IPS-11a (cell line): Measurements from ENCODE around the gene CELF2.

Experiments
- H3K4me3 ChIP-seq: one replicate; pipeline ENCODE4 v1.5.1; 2013; ENCODE audit warnings: low read depth, low read length, control low read depth

CELF2 gene

DNA sequence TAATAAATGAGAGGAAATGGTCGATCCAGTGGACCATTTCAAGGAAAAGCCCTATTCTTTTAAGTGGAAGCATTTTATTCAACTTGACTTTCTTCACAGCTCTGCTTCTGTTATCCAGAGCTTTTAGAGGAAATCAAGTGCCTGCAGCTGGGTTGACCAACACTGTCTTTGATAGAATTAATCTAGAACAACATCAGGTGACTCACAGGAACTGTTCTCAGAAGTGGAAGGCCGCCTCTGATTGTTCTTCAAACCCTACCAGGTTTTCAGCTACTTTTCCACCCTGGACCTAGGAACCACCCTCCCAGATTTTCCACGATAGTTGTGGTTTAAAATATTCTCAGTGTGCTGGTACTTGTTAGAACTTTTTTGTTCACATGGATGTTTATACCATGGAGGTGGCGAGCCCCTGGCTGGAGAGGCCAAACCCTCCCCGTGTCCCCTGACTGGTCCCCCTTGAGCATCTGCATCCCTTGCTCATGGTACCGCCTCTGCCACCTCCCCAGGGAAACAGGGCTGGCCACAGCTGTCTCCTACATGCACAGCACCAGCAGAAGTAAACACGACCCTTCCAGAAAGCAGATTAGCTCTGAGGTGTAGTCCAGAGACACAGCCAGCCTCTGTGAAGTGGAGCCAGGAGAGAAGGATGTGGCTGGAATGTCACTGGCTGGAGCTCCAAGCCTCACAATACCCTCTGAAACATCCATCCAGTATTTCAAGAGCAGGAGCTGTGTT lies 300.4 kb downstream of the CELF2 start:
- H3K4me3 ChIP-seq = no peak overlapping the region

DNA sequence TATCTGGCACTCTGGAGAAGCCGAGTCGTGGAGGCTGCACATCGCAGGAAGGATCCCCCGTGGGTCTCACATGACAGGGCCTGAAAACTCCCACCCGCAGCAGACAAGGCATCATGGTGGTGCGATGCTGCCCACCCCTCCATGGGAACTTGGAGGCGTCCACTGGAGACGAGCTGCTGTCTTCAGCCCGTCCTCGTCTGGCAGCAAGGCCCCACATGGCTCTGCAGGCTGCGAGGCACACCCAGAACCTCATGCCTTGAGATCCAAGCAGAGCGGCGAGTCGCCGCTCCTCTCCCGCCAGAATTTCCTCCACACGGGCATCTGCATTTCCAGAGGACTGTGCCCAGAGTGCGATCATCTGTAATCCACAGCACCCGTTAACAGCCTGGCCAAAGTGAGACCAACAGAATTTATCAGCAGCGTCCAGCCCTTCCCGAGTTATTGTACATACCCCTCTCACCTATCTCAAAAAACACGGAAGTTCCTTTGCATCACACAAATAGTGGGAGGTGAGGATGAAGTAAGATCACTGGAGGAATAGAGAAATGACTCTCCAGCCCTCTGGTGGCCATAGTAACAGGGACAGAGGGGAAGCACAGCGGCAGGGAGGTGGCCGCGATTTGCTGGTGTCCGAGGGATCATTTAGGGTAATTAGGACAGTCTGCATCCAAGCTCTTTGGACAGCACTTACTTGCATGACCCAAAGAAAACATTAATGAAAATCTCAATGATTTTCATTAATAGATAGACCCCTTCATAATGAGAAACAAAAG lies 301.3 kb downstream of the CELF2 start:
- H3K4me3 ChIP-seq = no peak overlapping the region

GRCh38 chr10:11319990-11320602 lies 302.4 kb downstream of the CELF2 start:
- H3K4me3 ChIP-seq = no peak overlapping the region

DNA sequence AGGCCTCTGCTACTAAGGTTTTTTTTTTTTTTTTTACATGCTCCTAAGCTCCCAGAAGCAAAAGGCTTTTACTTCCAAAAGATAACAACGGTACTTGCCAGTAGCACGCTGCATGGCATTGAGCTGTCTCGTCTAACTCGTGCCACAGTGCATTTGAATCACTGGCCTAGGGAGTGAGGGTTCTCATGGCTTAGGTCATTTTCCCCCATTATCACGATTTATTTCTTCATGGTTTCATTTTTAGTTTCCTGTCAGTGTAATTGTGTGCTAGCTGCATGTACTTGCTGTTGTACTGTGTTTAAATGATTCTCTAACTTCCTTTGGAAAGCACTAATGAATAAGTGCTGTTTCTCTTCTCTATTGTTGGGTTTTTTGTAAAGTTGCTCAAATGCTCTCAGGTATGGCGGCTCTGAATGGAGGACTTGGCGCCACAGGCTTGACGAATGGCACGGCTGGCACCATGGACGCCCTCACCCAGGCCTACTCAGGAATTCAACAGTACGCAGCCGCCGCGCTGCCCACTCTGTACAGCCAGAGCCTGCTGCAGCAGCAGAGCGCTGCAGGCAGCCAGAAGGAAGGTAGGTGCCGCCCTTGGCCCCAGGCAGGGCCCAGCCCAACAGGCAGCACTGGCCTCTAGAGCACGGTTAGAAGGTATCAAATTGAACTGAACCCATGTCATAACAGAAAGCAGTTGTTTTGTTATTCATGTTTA lies 303.3 kb downstream of the CELF2 start:
- H3K4me3 ChIP-seq = no peak overlapping the region

GRCh38 chr10:11322698-11323097 lies 305.0 kb downstream of the CELF2 start:
- H3K4me3 ChIP-seq = no peak overlapping the region

DNA sequence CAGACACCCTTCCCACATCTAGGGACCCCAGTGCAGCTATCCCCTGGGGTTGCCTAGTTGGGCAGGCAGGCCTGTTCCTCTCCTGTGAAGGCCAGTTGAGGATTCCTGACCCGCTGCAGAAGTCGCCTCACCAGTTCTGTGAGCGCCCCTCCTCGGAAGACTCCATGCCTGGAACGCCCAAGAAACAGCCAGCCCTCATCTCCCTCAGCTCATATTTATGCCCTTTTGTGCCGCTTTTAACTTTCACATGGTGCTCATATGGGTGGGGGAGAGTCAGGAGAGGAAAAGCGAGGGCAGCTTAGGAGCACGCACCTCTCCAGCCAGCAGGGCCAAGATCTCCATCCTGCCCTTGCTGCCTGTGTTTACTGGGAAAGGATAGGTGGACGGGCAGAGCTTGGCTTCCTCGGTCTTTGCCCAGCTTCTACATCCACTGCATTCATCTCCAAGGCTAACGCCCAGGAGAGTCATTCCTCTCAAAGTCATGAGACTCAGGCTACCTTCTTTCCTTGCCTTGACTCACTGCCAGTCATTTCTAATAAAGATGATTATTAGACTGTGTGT lies 307.2 kb downstream of the CELF2 start:
- no peak overlapping the region for H3K4me3 ChIP-seq

- no peak overlapping the region for H3K4me3 ChIP-seq
Measured at GRCh38 chr10:11325817-11326216, 308.1 kb downstream of the CELF2 start.

DNA sequence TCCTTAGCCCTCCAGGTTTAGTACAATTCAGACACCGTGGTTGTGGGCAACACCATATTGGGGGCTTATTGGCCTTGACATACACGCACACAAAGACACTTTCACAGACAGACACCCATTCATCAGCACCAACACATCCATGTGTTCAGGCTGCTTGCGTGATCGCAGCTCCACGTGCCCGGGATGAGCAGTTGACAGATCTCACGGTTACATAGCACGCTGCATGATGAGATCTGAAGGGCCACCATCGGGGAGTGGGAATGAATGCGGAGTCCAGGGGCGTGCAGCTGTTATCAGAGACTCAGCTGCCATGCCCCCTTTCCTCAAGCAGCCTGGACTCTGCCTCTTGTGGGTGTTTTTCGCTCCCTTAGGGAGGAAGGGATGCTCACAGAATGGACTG lies 308.6 kb downstream of the CELF2 start:
- no peak overlapping the region for H3K4me3 ChIP-seq

- no peak overlapping the region for H3K4me3 ChIP-seq
Measured at GRCh38 chr10:11326913-11327616, 309.4 kb downstream of the CELF2 start.

DNA sequence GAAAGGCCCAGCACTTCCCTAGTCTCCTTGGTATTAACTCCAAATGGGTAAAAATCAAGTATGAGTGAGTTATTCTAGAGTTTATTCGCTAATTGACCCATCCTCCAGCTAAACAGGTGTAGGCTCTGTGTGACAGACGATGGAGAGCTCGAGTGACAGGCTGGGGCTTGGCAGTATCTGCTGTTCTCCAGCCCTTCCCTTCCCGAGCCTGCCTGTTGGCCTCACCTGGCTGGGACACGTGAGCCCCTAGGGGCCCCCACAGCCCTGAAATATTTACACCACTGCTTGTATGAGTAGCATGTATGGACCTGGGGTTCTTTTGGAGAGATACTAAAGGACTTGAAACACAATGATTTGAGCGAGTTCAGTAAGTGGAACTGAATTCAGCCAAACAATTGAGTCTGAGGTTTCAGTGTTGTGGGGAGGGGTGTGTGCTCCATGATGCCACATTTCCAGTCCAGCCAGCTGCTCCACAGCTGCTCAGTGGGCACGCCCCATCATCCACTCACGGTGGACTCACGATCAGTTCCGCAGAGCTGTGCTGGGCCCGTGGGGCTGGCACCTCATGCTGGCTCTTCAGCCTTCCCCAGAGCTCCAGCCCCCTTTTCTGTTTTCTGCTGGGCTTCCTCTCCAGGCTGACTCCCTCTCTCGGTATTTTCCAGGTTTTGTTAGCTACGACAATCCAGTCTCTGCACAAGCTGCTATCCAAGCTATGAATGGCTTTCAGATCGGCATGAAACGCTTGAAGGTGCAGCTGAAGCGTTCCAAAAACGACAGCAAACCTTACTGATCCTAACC lies 310.8 kb downstream of the CELF2 start:
- no peak overlapping the region for H3K4me3 ChIP-seq

- no peak overlapping the region for H3K4me3 ChIP-seq
Measured at GRCh38 chr10:11329062-11329673, 311.5 kb downstream of the CELF2 start.

- H3K4me3 ChIP-seq = no peak overlapping the region
Measured at GRCh38 chr10:11330383-11331045, 312.8 kb downstream of the CELF2 start.

DNA sequence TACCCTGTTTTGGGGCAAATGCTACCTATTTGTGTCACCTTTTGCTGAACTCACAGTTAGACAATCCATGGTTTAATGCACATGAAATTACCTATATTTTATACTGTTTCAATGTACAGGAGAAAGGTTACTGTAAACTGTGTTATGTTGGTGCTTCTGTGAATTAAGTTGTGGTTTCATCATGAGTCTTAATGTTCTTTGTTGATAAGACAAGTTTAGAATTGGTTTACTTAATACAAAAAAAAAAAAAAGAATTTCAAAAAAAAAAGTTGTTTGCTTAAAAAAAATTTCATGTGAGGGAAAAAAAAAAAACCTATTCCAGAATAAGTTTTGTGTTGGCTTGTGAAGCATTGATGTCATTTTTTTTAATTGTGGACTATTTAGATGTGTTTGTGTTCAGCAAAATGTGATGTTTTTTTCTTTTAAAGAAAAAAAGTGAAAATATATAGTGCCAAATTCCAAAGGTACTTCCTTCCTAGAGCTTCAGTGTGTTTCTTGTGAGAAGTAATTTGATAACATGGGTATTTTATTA lies 313.4 kb downstream of the CELF2 start:
- H3K4me3 ChIP-seq = no peak overlapping the region

DNA sequence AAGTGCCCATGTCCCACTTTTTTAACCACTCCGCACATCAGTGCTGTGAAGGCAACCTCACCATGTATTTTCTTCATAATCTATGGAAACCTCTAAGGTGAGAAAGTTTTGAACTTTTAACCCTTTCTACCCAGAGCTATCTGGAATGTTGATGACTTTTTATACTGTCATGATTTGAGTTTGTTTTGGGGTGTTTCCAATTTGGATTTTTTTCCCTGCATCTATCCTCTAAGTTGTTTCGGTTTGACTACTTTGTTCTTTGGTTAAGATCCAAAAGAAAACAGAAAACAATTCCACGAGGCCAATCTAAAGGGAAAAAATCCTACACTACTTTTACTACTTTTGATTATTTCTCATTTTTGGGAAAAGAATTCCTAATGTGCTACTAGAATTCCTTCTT lies 314.1 kb downstream of the CELF2 start:
- no peak overlapping the region for H3K4me3 ChIP-seq

- H3K4me3 ChIP-seq = no peak overlapping the region
Measured at GRCh38 chr10:11332846-11333245, 315.2 kb downstream of the CELF2 start.

DNA sequence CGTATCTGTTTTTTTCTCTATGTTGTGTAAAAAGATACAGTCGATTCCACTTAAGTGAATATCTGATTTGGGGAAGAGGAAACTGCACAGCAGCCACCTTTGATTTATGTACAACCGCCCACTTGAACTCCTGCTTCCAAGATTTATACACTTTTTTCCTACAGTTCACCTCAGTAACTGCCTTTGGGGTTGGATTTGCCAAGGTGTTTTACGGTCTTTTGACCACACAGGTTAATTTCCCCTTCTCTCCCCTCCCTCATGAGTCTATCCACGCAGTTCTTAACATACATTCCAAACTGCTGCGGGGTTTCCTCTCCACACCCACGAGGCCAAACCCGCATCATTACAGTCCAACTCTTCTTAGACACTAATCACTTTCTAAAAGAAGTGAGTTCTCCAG lies 316.8 kb downstream of the CELF2 start:
- H3K4me3 ChIP-seq = no peak overlapping the region

DNA sequence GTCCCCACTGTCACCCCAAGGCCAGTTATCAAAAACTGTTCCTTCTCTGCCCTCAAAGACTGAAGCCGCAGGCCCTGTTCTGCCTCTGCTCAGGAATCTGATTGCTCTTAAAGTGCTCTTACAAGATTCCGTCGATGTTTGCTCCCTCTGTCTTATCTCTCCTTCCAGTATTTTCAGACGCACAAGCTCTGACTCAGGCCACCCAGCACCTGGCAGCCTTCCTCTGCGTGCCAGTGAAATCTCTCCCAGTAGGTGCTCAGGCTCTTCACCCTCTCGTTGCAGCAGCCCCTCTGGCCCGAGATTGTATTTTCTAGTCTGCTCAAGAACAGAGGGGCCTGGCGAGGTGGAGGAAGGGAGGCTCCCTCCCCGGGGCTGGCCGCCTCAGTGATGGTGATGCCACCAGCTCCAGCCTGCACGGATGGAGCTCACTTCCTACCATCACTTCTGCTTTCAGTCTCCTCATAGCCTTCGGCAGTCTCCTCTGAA lies 317.5 kb downstream of the CELF2 start:
- no peak overlapping the region for H3K4me3 ChIP-seq

DNA sequence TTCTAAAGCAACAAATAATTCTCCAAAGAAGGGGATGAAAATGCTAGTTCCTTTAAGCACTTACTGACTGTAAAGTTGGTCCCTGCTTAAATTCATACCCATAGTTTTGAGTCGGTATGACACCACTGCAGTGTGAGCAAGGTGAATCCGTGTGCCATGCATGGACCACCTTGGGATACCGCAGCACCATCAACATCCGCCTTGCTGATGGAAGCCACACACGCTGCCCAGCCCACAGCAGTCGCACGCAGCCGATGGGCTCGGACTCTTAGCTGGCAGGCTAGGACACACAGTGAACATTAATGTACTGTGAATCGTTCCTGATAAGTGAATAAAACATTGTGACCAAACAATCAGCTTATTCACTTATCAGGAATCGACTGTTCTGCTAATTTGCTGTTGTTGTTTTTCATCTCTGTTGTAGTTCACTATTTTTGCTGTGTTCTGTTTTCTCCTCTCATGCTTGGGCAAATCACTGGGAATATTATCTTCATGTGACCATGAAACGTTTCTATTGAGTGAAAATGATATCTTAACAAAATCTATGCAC lies 318.3 kb downstream of the CELF2 start:
- no peak overlapping the region for H3K4me3 ChIP-seq
